ENCODE results near the gene C2CD4B. TPM values are rescaled to one million over a fixed set of nuclear protein-coding genes. Genes with fewer than 3 reads are reported as not detected.

C2CD4B gene
- total RNA-seq, 1 donor from 2014 or later, result not detected

DNA sequence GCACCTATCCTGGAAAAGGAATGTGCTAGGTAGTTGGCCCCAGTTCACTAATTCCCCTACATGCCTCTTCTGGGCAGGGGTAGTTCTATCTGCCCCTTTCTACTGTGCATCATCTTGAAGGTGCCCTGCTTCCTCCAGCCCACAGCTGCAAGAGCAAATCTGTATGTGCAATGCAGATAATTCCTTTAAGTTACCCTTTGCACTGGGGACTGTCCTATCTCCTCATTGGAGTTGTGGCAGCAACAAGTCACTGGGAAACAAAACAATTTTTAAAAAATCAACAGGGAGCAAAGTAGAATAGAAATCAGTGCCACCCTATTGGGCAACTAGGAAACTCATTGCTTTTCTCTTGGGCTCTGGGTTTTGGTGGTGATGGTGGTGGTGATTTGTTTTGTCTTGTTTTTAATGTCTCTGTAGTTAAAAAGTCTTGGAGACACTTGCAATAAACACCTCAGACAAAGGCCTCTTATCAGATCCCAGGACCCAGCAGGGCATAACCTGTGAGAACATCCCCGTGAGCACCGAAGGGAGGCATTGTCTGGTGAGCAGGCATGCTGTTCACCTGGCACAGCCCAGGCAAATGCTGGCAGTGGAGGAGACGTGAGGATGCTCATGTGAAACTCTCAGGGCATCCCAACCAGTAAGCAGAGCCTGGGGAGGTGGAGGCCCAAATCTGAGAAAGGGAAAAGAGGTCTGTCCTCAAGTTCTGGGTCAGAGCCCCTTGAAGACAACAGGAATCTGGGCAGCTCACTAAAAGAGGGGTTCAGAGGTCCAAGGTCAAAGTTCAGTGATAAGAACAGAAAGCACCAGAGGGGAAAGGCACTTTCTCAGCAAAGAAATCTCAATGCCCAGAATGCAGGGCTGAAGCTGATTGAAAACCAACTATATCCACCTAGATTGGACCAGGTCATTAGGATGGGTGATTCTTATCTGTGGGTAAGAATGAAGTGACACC lies 27.9 kb downstream of the C2CD4B start:
- H3K36me3 ChIP-seq, result no peaks in the 10 kb centered on the region
- H3K27me3 ChIP-seq, result no peaks in the 10 kb centered on the region
- H3K4me2 ChIP-seq, result no peak overlapping the region
- Mint-ChIP-seq H3K4me3 (no peak overlapping the region), H3K27me3 (ENCODE audit: insufficient read depth, low read depth) (peaks cover 7% of the 10 kb centered on the region), H3K36me3 (no peaks in the 10 kb centered on the region), H3K27ac (no peak overlapping the region), H3K4me1 (no peaks in the 10 kb centered on the region), H3K9me3 (peaks cover 3% of the 10 kb centered on the region)
- H2AFZ ChIP-seq (replicated peaks), result no peak overlapping the region
- DNase-seq (ENCODE audit: low spot score), result no peak
- H3K9ac ChIP-seq, result no peak overlapping the region
- H3F3A ChIP-seq (ENCODE audit: low read depth), result no peaks in the 10 kb centered on the region
- H3K4me1 ChIP-seq, result no peaks in the 10 kb centered on the region
- no peaks in the 10 kb centered on the region for H3K79me2 ChIP-seq (ENCODE audit: low read depth)
- TF ChIP-seq, protein P1, sequence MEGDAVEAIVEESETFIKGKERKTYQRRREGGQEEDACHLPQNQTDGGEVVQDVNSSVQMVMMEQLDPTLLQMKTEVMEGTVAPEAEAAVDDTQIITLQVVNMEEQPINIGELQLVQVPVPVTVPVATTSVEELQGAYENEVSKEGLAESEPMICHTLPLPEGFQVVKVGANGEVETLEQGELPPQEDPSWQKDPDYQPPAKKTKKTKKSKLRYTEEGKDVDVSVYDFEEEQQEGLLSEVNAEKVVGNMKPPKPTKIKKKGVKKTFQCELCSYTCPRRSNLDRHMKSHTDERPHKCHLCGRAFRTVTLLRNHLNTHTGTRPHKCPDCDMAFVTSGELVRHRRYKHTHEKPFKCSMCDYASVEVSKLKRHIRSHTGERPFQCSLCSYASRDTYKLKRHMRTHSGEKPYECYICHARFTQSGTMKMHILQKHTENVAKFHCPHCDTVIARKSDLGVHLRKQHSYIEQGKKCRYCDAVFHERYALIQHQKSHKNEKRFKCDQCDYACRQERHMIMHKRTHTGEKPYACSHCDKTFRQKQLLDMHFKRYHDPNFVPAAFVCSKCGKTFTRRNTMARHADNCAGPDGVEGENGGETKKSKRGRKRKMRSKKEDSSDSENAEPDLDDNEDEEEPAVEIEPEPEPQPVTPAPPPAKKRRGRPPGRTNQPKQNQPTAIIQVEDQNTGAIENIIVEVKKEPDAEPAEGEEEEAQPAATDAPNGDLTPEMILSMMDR (IDR thresholded peaks at IDR 0.05), result no peak
- TF ChIP-seq EZH2phosphoT487 (IDR thresholded peaks at IDR 0.05) (no peak), EZH2 (IDR thresholded peaks at IDR 0.05) (no peak)
- no peaks in the 10 kb centered on the region for H3K9me3 ChIP-seq (ENCODE audit: low read depth)
- no peak overlapping the region for H3K4me3 ChIP-seq
- no peak overlapping the region for H3K27ac ChIP-seq
- no peaks in the 10 kb centered on the region for H4K20me1 ChIP-seq (ENCODE audit: low read depth)

DNA sequence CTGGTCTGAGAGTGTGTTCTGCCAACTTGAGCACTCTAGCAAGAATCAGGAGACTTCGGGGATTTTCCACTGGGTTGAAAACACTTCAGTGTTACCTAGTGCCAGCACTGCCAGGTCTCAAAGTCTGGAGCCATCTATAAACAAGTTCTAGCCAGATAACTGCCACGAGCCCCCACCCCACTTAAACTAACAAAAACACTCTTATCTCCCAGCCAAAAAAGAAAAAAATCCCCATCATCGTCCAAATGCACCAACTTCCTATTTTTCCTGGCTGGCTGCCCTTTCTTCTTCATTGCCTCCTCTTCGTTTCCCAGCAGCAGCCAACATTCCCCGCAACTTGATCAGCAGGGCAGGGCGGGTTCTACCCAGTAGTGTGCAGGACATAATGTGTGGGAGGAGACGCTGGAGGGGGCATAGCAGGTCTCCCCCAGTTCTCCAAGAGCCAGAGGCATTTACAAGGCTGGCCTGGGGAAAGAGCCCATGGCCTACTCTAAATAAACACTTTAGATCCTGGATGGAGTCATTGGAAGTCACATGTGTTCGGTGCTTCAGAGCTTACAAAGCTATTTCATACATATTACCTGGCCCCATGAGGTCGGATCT lies 29.5 kb downstream of the C2CD4B start:
- Histone ChIP-seq H3K36me3 (no peaks in the 10 kb centered on the region), H3K79me2 (ENCODE audit: low read depth) (no peaks in the 10 kb centered on the region), H2AFZ (replicated peaks) (no peak overlapping the region), H3K4me3 (no peak overlapping the region), H3K4me2 (no peak overlapping the region), H4K20me1 (ENCODE audit: low read depth) (no peaks in the 10 kb centered on the region), H3K4me1 (no peaks in the 10 kb centered on the region), H3F3A (ENCODE audit: low read depth) (no peaks in the 10 kb centered on the region), H3K9me3 (ENCODE audit: low read depth) (no peaks in the 10 kb centered on the region), H3K27ac (no peak overlapping the region), H3K9ac (no peak overlapping the region), H3K27me3 (no peaks in the 10 kb centered on the region)
- Mint-ChIP-seq H3K27me3 (ENCODE audit: insufficient read depth, low read depth) (peaks cover 7% of the 10 kb centered on the region), H3K27ac (no peak overlapping the region), H3K9me3 (peaks cover 3% of the 10 kb centered on the region), H3K36me3 (no peaks in the 10 kb centered on the region), H3K4me3 (no peak overlapping the region), H3K4me1 (no peaks in the 10 kb centered on the region)
- no peak for DNase-seq (ENCODE audit: low spot score)
- no peak for TF ChIP-seq EZH2phosphoT487 (IDR thresholded peaks at IDR 0.05)
- TF ChIP-seq, protein P1 (IDR thresholded peaks at IDR 0.05), result no peak
- no peak for TF ChIP-seq EZH2 (IDR thresholded peaks at IDR 0.05)

DNA sequence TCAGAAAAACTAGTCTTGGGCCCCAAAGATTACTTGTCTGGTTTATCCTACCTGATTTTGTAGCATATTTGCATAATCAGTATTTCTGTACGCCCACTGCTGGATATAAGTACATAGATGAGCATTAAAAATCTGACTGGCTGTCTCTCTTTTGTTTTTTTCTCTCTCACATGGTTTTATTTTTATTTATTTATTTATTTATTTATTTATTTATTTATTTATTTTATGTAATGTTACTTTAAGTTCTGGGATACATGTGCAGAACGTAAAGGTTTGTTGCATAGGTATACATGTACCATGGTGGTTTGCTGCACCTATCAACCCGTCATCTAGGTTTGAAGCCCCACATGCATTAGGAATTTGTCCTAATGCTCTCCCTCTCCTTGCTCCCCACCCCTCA lies 31.9 kb downstream of the C2CD4B start:
- Histone ChIP-seq H3K4me1 (no peaks in the 10 kb centered on the region), H3K36me3 (no peaks in the 10 kb centered on the region), H2AFZ (replicated peaks) (no peak overlapping the region), H3K9me3 (ENCODE audit: low read depth) (no peaks in the 10 kb centered on the region), H3K27ac (no peak overlapping the region), H3K27me3 (no peaks in the 10 kb centered on the region), H3F3A (ENCODE audit: low read depth) (no peaks in the 10 kb centered on the region), H4K20me1 (ENCODE audit: low read depth) (no peaks in the 10 kb centered on the region), H3K79me2 (ENCODE audit: low read depth) (no peaks in the 10 kb centered on the region), H3K4me2 (no peak overlapping the region), H3K9ac (no peak overlapping the region), H3K4me3 (no peak overlapping the region)
- H3K27ac Mint-ChIP-seq, result no peak overlapping the region
- no peaks in the 10 kb centered on the region for H3K36me3 Mint-ChIP-seq
- peaks cover 3% of the 10 kb centered on the region for H3K9me3 Mint-ChIP-seq
- H3K4me3 Mint-ChIP-seq, result no peak overlapping the region
- TF ChIP-seq EZH2phosphoT487 (IDR thresholded peaks at IDR 0.05) (no peak), EZH2 (IDR thresholded peaks at IDR 0.05) (no peak)
- TF ChIP-seq, protein P1 (IDR thresholded peaks at IDR 0.05), result no peak
- DNase-seq (ENCODE audit: low spot score), result no peak
- H3K4me1 Mint-ChIP-seq, result no peaks in the 10 kb centered on the region
- peaks cover 7% of the 10 kb centered on the region for H3K27me3 Mint-ChIP-seq (ENCODE audit: insufficient read depth, low read depth)

Data from neural progenitor cell (in vitro differentiated cells).